ENCODE results near the gene MGAT5.

- TF ChIP-seq CTCF (IDR thresholded peaks at IDR 0.05; ENCODE audit: low read length) (peak; percentile 88), EZH2 (IDR thresholded peaks at IDR 0.05; ENCODE audit: borderline replicate concordance, low read length) (no peak)
These were observed 206.7 kb downstream of the MGAT5 start for GRCh38 chr2:134460583-134460998.
